ENCODE data around the gene SCUBE3.
A peak's percentile ranks its signal among the peaks of the same experiment; 100 is the strongest.

SCUBE3 gene

GRCh38 chr6:35259194-35259947 is 45.6 kb downstream of the SCUBE3 start, which contains the start of gene ZNF76:
TSS of gene ZNF76 (plus strand) at chr6:35259735. CDS start at chr6:35281152, 21,417 bp downstream.
- Histone ChIP-seq H3K18ac (ENCODE audit: low read length) (peak within 1 kb of the TSS; percentile 99), H3K36me3 (ENCODE audit: control insufficient read depth in 1 of 2, insufficient read depth in 2 of 2, low read length in 2 of 2) (no peaks in the 10 kb centered on the region), H2AFZ (ENCODE audit: insufficient read depth, low read length, poor library complexity) (peak within 1 kb of the TSS; percentile 94), H3K79me2 (ENCODE audit: control insufficient read depth, insufficient read depth, low read length, poor library complexity) (peaks cover 5% of the 10 kb centered on the region), H2BK12ac (ENCODE audit: low read length) (peak within 1 kb of the TSS; percentile 61), H2BK120ac (ENCODE audit: insufficient read depth, low read length, poor library complexity) (peak within 1 kb of the TSS; percentile 98), H4K91ac (ENCODE audit: low read depth, low read length) (peak within 1 kb of the TSS; percentile 100), H3K14ac (ENCODE audit: low read length) (peak within 1 kb of the TSS; percentile 99), H3K27ac (ENCODE audit: low read depth, low read length) (peak within 1 kb of the TSS; percentile 83), H3K23ac (ENCODE audit: low read length) (no peak within 1 kb of the TSS), H3K4ac (ENCODE audit: low read depth, low read length) (peak within 1 kb of the TSS; percentile 93), H3K4me3 (ENCODE audit: low read depth, low read length) (peak within 1 kb of the TSS; percentile 93), H3K9me3 (ENCODE audit: insufficient read depth, low read depth, low read length) (peaks cover 3% of the 10 kb centered on the region), H4K12ac (ENCODE audit: low read depth, low read length) (peak within 1 kb of the TSS; percentile 96), H2BK5ac (ENCODE audit: low read depth, low read length, poor library complexity) (peak within 1 kb of the TSS; percentile 98), H3K4me1 (ENCODE audit: control insufficient read depth in 1 of 2, insufficient read depth in 2 of 2, low read length in 2 of 2) (peaks cover 3 to 8% of the 10 kb centered on the region in 2 experiments), H3K4me2 (ENCODE audit: low read length) (peak within 1 kb of the TSS; percentile 78), H3K79me1 (ENCODE audit: low read length) (peaks cover 8% of the 10 kb centered on the region), H2AK5ac (ENCODE audit: low read length) (peak within 1 kb of the TSS; percentile 80), H3K9ac (ENCODE audit: low read length) (peak within 1 kb of the TSS; percentile 94), H3K27me3 (ENCODE audit: insufficient read depth, low read length) (no peaks in the 10 kb centered on the region), H4K8ac (ENCODE audit: low read depth, low read length) (peak within 1 kb of the TSS; percentile 99)
- peak; percentile 99 for DNase-seq
- WGBS (ENCODE audit: extremely low coverage, insufficient coverage, insufficient read length): no CpG with 5 or more reads among the region's 82 CpGs

- Histone ChIP-seq H3K18ac (ENCODE audit: low read length) (peak overlapping the region; percentile 99), H3K14ac (ENCODE audit: low read length) (peak overlapping the region; percentile 99), H2BK120ac (ENCODE audit: insufficient read depth, low read length, poor library complexity) (peak overlapping the region; percentile 98), H2AFZ (ENCODE audit: insufficient read depth, low read length, poor library complexity) (peak overlapping the region; percentile 94), H3K4me3 (ENCODE audit: low read depth, low read length) (peak overlapping the region; percentile 93), H3K4ac (ENCODE audit: low read depth, low read length) (peak overlapping the region; percentile 93), H3K9ac (ENCODE audit: low read length) (peak overlapping the region; percentile 94), H3K79me2 (ENCODE audit: control insufficient read depth, insufficient read depth, low read length, poor library complexity) (peaks cover 5% of the 10 kb centered on the region), H3K27me3 (ENCODE audit: insufficient read depth, low read length) (no peaks in the 10 kb centered on the region), H3K4me2 (ENCODE audit: low read length) (peak overlapping the region; percentile 78), H3K4me1 (ENCODE audit: control insufficient read depth in 1 of 2, insufficient read depth in 2 of 2, low read length in 2 of 2) (peaks cover 3 to 8% of the 10 kb centered on the region in 2 experiments), H4K8ac (ENCODE audit: low read depth, low read length) (peak overlapping the region; percentile 99), H2BK5ac (ENCODE audit: low read depth, low read length, poor library complexity) (peak overlapping the region; percentile 98), H3K9me3 (ENCODE audit: insufficient read depth, low read depth, low read length) (peaks cover 3% of the 10 kb centered on the region), H2AK5ac (ENCODE audit: low read length) (no peak overlapping the region), H2BK12ac (ENCODE audit: low read length) (no peak overlapping the region), H4K91ac (ENCODE audit: low read depth, low read length) (peak overlapping the region; percentile 100), H3K27ac (ENCODE audit: low read depth, low read length) (peak overlapping the region; percentile 83), H3K79me1 (ENCODE audit: low read length) (peaks cover 8% of the 10 kb centered on the region), H3K23ac (ENCODE audit: low read length) (no peak overlapping the region), H4K12ac (ENCODE audit: low read depth, low read length) (peak overlapping the region; percentile 96), H3K36me3 (ENCODE audit: control insufficient read depth in 1 of 2, insufficient read depth in 2 of 2, low read length in 2 of 2) (no peaks in the 10 kb centered on the region)
- peak; percentile 15 to 46 for DNase-seq
- WGBS (ENCODE audit: extremely low coverage, insufficient coverage, insufficient read length): no CpG with 5 or more reads among the region's 23 CpGs
These were observed 46.3 kb downstream of the SCUBE3 start for GRCh38 chr6:35259948-35260590.

- no peak overlapping the region for H2BK120ac ChIP-seq (ENCODE audit: insufficient read depth, low read length, poor library complexity)
- no peak overlapping the region for H4K12ac ChIP-seq (ENCODE audit: low read depth, low read length)
- peaks cover 3% of the 10 kb centered on the region for H3K9me3 ChIP-seq (ENCODE audit: insufficient read depth, low read depth, low read length)
- no peaks in the 10 kb centered on the region for H3K27me3 ChIP-seq (ENCODE audit: insufficient read depth, low read length)
- WGBS (ENCODE audit: extremely low coverage, insufficient coverage, insufficient read length): no CpG with 5 or more reads among the region's 6 CpGs
- H3K4me1 ChIP-seq (ENCODE audit: control insufficient read depth in 1 of 2, insufficient read depth in 2 of 2, low read length in 2 of 2): peaks cover 3 to 8% of the 10 kb centered on the region in 2 experiments
- H3K79me1 ChIP-seq (ENCODE audit: low read length): peaks cover 8% of the 10 kb centered on the region
- H4K8ac ChIP-seq (ENCODE audit: low read depth, low read length): peak overlapping the region; percentile 55
- H2AK5ac ChIP-seq (ENCODE audit: low read length): no peak overlapping the region
- no peaks in the 10 kb centered on the region for H3K36me3 ChIP-seq (ENCODE audit: control insufficient read depth in 1 of 2, insufficient read depth in 2 of 2, low read length in 2 of 2)
- peak overlapping the region; percentile 78 for H3K4me2 ChIP-seq (ENCODE audit: low read length)
- no peak overlapping the region for H3K23ac ChIP-seq (ENCODE audit: low read length)
- H3K9ac ChIP-seq (ENCODE audit: low read length): no peak overlapping the region
- no peak overlapping the region for H3K18ac ChIP-seq (ENCODE audit: low read length)
- peak overlapping the region; percentile 73 for H4K91ac ChIP-seq (ENCODE audit: low read depth, low read length)
- DNase-seq: peak in 1 of 2 donors; percentile 6
- H2AFZ ChIP-seq (ENCODE audit: insufficient read depth, low read length, poor library complexity): no peak overlapping the region
- no peak overlapping the region for H3K4ac ChIP-seq (ENCODE audit: low read depth, low read length)
- peaks cover 5% of the 10 kb centered on the region for H3K79me2 ChIP-seq (ENCODE audit: control insufficient read depth, insufficient read depth, low read length, poor library complexity)
- no peak overlapping the region for H3K27ac ChIP-seq (ENCODE audit: low read depth, low read length)
- no peak overlapping the region for H3K14ac ChIP-seq (ENCODE audit: low read length)
- no peak overlapping the region for H2BK12ac ChIP-seq (ENCODE audit: low read length)
- H3K4me3 ChIP-seq (ENCODE audit: low read depth, low read length): no peak overlapping the region
- no peak overlapping the region for H2BK5ac ChIP-seq (ENCODE audit: low read depth, low read length, poor library complexity)
These were observed 47.1 kb downstream of the SCUBE3 start for GRCh38 chr6:35260591-35261570.

GRCh38 chr6:35262596-35262995 is 48.8 kb downstream of the SCUBE3 start:
- Histone ChIP-seq H2BK120ac (ENCODE audit: insufficient read depth, low read length, poor library complexity) (no peak overlapping the region), H2AK5ac (ENCODE audit: low read length) (no peak overlapping the region), H3K79me1 (ENCODE audit: low read length) (peaks cover 8% of the 10 kb centered on the region), H2AFZ (ENCODE audit: insufficient read depth, low read length, poor library complexity) (no peak overlapping the region), H3K36me3 (ENCODE audit: control insufficient read depth in 1 of 2, insufficient read depth in 2 of 2, low read length in 2 of 2) (no peaks in the 10 kb centered on the region), H3K18ac (ENCODE audit: low read length) (no peak overlapping the region), H2BK5ac (ENCODE audit: low read depth, low read length, poor library complexity) (no peak overlapping the region), H3K14ac (ENCODE audit: low read length) (no peak overlapping the region), H2BK12ac (ENCODE audit: low read length) (no peak overlapping the region), H3K4me3 (ENCODE audit: low read depth, low read length) (no peak overlapping the region), H4K12ac (ENCODE audit: low read depth, low read length) (no peak overlapping the region), H3K79me2 (ENCODE audit: control insufficient read depth, insufficient read depth, low read length, poor library complexity) (peaks cover 5% of the 10 kb centered on the region), H4K8ac (ENCODE audit: low read depth, low read length) (no peak overlapping the region), H3K27me3 (ENCODE audit: insufficient read depth, low read length) (no peaks in the 10 kb centered on the region), H4K91ac (ENCODE audit: low read depth, low read length) (no peak overlapping the region), H3K23ac (ENCODE audit: low read length) (no peak overlapping the region), H3K9ac (ENCODE audit: low read length) (no peak overlapping the region), H3K27ac (ENCODE audit: low read depth, low read length) (no peak overlapping the region), H3K4me2 (ENCODE audit: low read length) (no peak overlapping the region), H3K4me1 (ENCODE audit: control insufficient read depth in 1 of 2, insufficient read depth in 2 of 2, low read length in 2 of 2) (peaks cover 3 to 8% of the 10 kb centered on the region in 2 experiments), H3K9me3 (ENCODE audit: insufficient read depth, low read depth, low read length) (peaks cover 3% of the 10 kb centered on the region), H3K4ac (ENCODE audit: low read depth, low read length) (no peak overlapping the region)
- WGBS (ENCODE audit: extremely low coverage, insufficient coverage, insufficient read length): no CpG with 5 or more reads among the region's 2 CpGs
- no peak for DNase-seq

Data from trophoblast cell (in vitro differentiated cells and primary cell).